Measurements from ENCODE around the gene CASKIN1. TPM values are rescaled to one million over a fixed set of nuclear protein-coding genes. Genes with fewer than 3 reads are reported as not detected.

The CASKIN1 gene
- total RNA-seq, 1 experiment from 2014 or later = 7.9 TPM

GRCh38 chr16:2228161-2228824 is 31.9 kb upstream of the CASKIN1 start:
- no peak for DNase-seq
- H3K4ac ChIP-seq (ENCODE audit: low read depth, low read length) = no peak overlapping the region
- H3T11ph ChIP-seq (ENCODE audit: low read length) = no peak overlapping the region
- no peaks in the 10 kb centered on the region for H3K4me1 ChIP-seq (ENCODE audit: insufficient read depth, low read length)
- H2BK20ac ChIP-seq (ENCODE audit: low read depth, low read length, poor library complexity, severe bottlenecking) = no peak overlapping the region
- no peak overlapping the region for H3K23ac ChIP-seq (ENCODE audit: insufficient read length, low read depth, low read length)
- no peak overlapping the region for H3K4me2 ChIP-seq (ENCODE audit: insufficient read depth, insufficient read length, low read length)
- no peak overlapping the region for H2BK120ac ChIP-seq (ENCODE audit: low read depth, low read length, poor library complexity, severe bottlenecking)
- Mint-ChIP-seq H3K9me3 (no peaks in the 10 kb centered on the region), H3K4me1 (peaks cover 3% of the 10 kb centered on the region in 2 experiments; a peak in 1 of 4 replicates), H3K4me3 (no peak overlapping the region; a peak in 1 of 5 replicates), H3K27ac (peak overlapping the region in 1 of 3 experiments; percentile 90; a peak in 1 of 7 replicates), H3K36me3 (ENCODE audit: insufficient read depth in 1 of 3, low read depth in 3 of 3) (peaks cover 0 to 22% (median 14%) of the 10 kb centered on the region in 3 experiments; a peak in 6 of 7 replicates), H3K27me3 (ENCODE audit: low read depth) (no peaks in the 10 kb centered on the region)
- H2AFZ ChIP-seq (ENCODE audit: low read length) = no peak overlapping the region
- H3K9me3 ChIP-seq (ENCODE audit: control insufficient read depth, low read depth, low read length) = no peaks in the 10 kb centered on the region
- H3K79me1 ChIP-seq (ENCODE audit: insufficient read depth, low read depth, low read length, poor library complexity, severe bottlenecking) = no peaks in the 10 kb centered on the region
- no peak overlapping the region for H3K18ac ChIP-seq (ENCODE audit: insufficient read length, low read depth, low read length)
- H3K9ac ChIP-seq (ENCODE audit: extremely low read depth, insufficient read length, low read length) = no peak overlapping the region
- H2BK5ac ChIP-seq (ENCODE audit: insufficient read length, low read length) = no peak overlapping the region
- H3K79me2 ChIP-seq (ENCODE audit: insufficient read depth, low read length) = peaks cover 5% of the 10 kb centered on the region; the same call in 1 of the 2 replicates
- no peak overlapping the region for H2AK5ac ChIP-seq (ENCODE audit: insufficient read length, low read length)
- no CpG with 5 or more reads among the region's 25 CpGs for WGBS (ENCODE audit: extremely low coverage, insufficient read length, low lambda C conversion rate)
- no peaks in the 10 kb centered on the region for H3K27me3 ChIP-seq (ENCODE audit: insufficient read depth, low read length)
- H3K27ac ChIP-seq (ENCODE audit: insufficient read length, low read depth, low read length) = no peak overlapping the region
- no peak overlapping the region for H2BK12ac ChIP-seq (ENCODE audit: insufficient read length, low read depth, low read length)
- H3K14ac ChIP-seq (ENCODE audit: insufficient read depth, low read length) = no peak overlapping the region; the same call in 1 of the 2 replicates
- TF ChIP-seq CTCF (conservative IDR thresholded peaks at IDR 0.05) = no peak
- no peaks in the 10 kb centered on the region for H3K23me2 ChIP-seq (ENCODE audit: insufficient read length, low read depth, low read length, poor library complexity, severe bottlenecking)
- no peak overlapping the region for H4K5ac ChIP-seq (ENCODE audit: insufficient read length, low read depth, low read length)
- no peak overlapping the region for H3K56ac ChIP-seq (ENCODE audit: insufficient read length, low read depth, low read length)
- no peak overlapping the region for H2BK15ac ChIP-seq (ENCODE audit: low read depth, low read length)
- no peak overlapping the region for H4K8ac ChIP-seq (replicated peaks; ENCODE audit: insufficient read length, low read depth, low read length)
- H4K91ac ChIP-seq (ENCODE audit: insufficient read length, low read depth, low read length) = no peak overlapping the region
- no peaks in the 10 kb centered on the region for H4K20me1 ChIP-seq (ENCODE audit: control insufficient read depth, insufficient read depth, insufficient read length)

Data from H9 (cell line).